Hepatocyte (in vitro differentiated cells): ENCODE measurements around the gene SDF4.

Experiments
- EZH2phosphoT487 ChIP-seq: fragments of 200-600 bp; sonication (generic); IDR thresholded peaks from one replicate; pipeline ENCODE4 v1.6.1; 2018; ENCODE audit warnings: antibody characterized with exemption, mild to moderate bottlenecking, low read depth, moderate library complexity; ENCODE audit not compliant: unreplicated experiment, severe bottlenecking
- TF ChIP-seq, protein P1 (sequence below): fragments of 200-600 bp; sonication (generic); IDR thresholded peaks from 2 replicates; pipeline ENCODE4 v1.5.1; 2016; ENCODE audit warnings: antibody characterized with exemption, mild to moderate bottlenecking; ENCODE audit not compliant: poor library complexity

DNA sequence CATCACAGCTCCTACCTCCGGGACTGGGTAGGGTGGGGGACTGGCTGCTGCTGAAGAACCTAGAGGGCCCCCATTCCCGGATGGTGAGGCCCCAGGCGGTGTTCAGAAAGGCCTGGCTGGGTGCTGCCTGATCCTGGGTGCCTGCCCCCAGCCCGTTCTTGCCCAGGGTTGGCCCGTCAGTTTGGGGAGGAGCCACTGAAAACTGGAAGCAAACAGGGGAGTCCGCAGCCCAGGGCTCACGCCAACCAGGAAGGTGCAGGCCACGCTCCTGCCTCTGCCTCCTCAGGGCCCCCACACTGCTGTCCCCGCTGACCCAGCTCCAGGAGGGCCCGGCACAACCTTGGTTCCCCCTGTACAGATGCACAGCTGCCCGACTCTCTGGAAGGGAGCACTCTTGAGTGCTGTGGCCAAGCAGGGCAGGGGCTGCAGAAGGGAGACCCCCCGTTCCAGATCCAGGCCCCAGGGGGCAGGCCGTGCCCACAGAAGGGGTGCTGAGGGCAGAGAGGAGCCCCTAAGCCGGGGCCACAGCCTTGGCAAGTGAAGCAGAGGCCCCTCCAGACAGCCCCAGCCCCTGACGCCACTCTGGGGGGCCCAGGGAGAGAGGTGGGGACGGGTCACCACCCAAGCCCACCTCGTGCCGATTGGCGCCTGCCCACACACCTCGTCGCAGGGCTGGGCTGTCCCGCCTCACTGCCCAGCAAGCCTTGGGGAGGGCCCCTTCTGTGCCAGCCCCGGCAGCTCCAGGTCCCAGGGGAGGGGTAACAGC is 9.2 kb upstream of the SDF4 start:
- TF ChIP-seq, protein P1, sequence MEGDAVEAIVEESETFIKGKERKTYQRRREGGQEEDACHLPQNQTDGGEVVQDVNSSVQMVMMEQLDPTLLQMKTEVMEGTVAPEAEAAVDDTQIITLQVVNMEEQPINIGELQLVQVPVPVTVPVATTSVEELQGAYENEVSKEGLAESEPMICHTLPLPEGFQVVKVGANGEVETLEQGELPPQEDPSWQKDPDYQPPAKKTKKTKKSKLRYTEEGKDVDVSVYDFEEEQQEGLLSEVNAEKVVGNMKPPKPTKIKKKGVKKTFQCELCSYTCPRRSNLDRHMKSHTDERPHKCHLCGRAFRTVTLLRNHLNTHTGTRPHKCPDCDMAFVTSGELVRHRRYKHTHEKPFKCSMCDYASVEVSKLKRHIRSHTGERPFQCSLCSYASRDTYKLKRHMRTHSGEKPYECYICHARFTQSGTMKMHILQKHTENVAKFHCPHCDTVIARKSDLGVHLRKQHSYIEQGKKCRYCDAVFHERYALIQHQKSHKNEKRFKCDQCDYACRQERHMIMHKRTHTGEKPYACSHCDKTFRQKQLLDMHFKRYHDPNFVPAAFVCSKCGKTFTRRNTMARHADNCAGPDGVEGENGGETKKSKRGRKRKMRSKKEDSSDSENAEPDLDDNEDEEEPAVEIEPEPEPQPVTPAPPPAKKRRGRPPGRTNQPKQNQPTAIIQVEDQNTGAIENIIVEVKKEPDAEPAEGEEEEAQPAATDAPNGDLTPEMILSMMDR = no peak
- TF ChIP-seq EZH2phosphoT487 = no peak
